MCF 10A (cell line): ENCODE measurements around the gene GPSM3. TPM values are rescaled to one million over a fixed set of nuclear protein-coding genes. Genes with fewer than 3 reads are reported as not detected.

Experiments used
- BruUV-seq: library from RNA; stranded (reverse); fragments of 400-500 nt; replicated peaks from 2 replicates; lab custom pipeline; 2021; lab: Mats Ljungman, UMichigan
- CTCF ChIA-PET: fragments of 300-600 bp; sonication (Branson Sonifier 250); formaldehyde crosslinking; extraction: SDS; loops from one replicate; lab custom pipeline; 2021; ENCODE audit warnings: antibody characterized with exemption, inconsistent platforms; lab: Yijun Ruan, JAX
- POLR2A ChIA-PET: fragments of 300-600, 350-650 bp; sonication (Branson Sonifier 250); formaldehyde crosslinking; extraction: SDS; loops from one replicate; lab custom pipeline; 2020; ENCODE audit warnings: antibody characterized with exemption, inconsistent platforms; lab: Yijun Ruan, JAX
- DNase-seq: peaks from one replicate; pipeline ENCODE4 v3.0.0-alpha.2; 2018; ENCODE audit not compliant: unreplicated experiment
- H3K27ac Mint-ChIP-seq: one replicate; pipeline ENCODE4 v1.8.0; 2022; ENCODE audit warnings: mild to moderate bottlenecking, low read depth, mixed read lengths; ENCODE audit not compliant: unreplicated experiment
- H3K27me3 Mint-ChIP-seq: one replicate; pipeline ENCODE4 v1.8.0; 2022; ENCODE audit warnings: mixed read lengths; ENCODE audit not compliant: insufficient read depth, unreplicated experiment
- H3K36me3 Mint-ChIP-seq: one replicate; pipeline ENCODE4 v1.8.0; 2022; ENCODE audit warnings: mild to moderate bottlenecking, moderate library complexity, mixed read lengths; ENCODE audit not compliant: insufficient read depth, unreplicated experiment
- H3K4me1 Mint-ChIP-seq: one replicate; pipeline ENCODE4 v1.8.0; 2022; ENCODE audit warnings: mixed read lengths; ENCODE audit not compliant: insufficient read depth, unreplicated experiment
- H3K4me3 Mint-ChIP-seq: one replicate; pipeline ENCODE4 v1.8.0; 2022; ENCODE audit warnings: mild to moderate bottlenecking, moderate library complexity, mixed read lengths; ENCODE audit not compliant: unreplicated experiment
- H3K9me3 Mint-ChIP-seq: one replicate; pipeline ENCODE4 v1.8.0; 2022; ENCODE audit warnings: mixed read lengths; ENCODE audit not compliant: unreplicated experiment
- CTCF ChIP-seq: fragments of 200-600 bp; IDR thresholded peaks from one replicate; pipeline ENCODE4 v1.8.0; 2022; ENCODE audit warnings: antibody characterized with exemption, mild to moderate bottlenecking; ENCODE audit not compliant: unreplicated experiment
- intact Hi-C: fragments of 100-400 bp; cut with micrococcal nuclease; formaldehyde crosslinking; loops from 2 replicates; pipeline ENCODE4 v1.14.1; 2022
- total RNA-seq: library from RNA; stranded (reverse); gene quantifications from 2 replicates; pipeline ENCODE4 v1.2.3, GENCODE V29; 2022

Gene GPSM3
- total RNA-seq, 1 experiment from 2014 or later = 0.84 TPM

- Mint-ChIP-seq H3K27ac (no peak overlapping the region), H3K9me3 (no peaks in the 10 kb centered on the region), H3K4me1 (peaks cover 13% of the 10 kb centered on the region), H3K4me3 (no peak overlapping the region), H3K27me3 (no peaks in the 10 kb centered on the region), H3K36me3 (peaks cover 21% of the 10 kb centered on the region)
- DNase-seq = no peak
- intact Hi-C loops = no loop called here
- CTCF ChIA-PET = interaction anchor here (1.0 kb wide), 1 partner anchor 14 kb away, joined by 3 read pairs; no protein-coding TSS in a partner anchor
- BruUV-seq = no TSS peak
- POLR2A ChIA-PET = interaction anchor here (1.3 kb wide), 1 partner anchor 14 kb away, joined by 3 read pairs; no protein-coding TSS in a partner anchor
- TF ChIP-seq CTCF = no peak
Measured at GRCh38 chr6:32168807-32169591, 23.4 kb downstream of the GPSM3 start.

DNA sequence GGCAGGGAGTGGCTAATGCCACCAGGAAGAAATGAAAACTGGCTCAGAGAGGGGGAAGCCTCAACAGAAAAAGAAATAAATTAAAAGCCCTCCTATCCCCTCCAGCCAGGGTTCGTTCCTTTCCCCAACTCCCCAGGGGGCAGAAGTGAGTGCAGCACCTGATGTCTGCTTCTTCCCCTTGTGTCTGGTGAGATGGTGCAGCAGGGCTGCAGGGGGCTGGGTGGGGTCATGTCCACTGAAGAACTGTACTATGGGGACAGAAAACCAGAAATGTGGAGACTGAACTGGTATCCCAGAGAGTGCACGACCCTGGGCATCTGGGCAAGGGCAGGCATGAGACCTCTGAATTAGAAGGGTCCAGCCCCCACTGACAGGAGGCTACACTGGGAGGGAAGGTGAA lies 24.1 kb downstream of the GPSM3 start:
- Mint-ChIP-seq H3K9me3 (no peaks in the 10 kb centered on the region), H3K4me1 (peaks cover 7% of the 10 kb centered on the region), H3K27ac (no peak overlapping the region), H3K27me3 (no peaks in the 10 kb centered on the region), H3K36me3 (peaks cover 21% of the 10 kb centered on the region), H3K4me3 (no peak overlapping the region)
- ChIA-PET POLR2A (interaction anchor here (1.2 to 1.3 kb wide), 2 partner anchors 11 to 14 kb away, joined by 3 read pairs; no protein-coding TSS in a partner anchor), CTCF (no interaction called here)
- no peak for DNase-seq
- intact Hi-C loops = no loop called here
- BruUV-seq = TSS peak; percentile 61
- no peak for TF ChIP-seq CTCF

GRCh38 chr6:32167761-32168262 lies 24.6 kb downstream of the GPSM3 start:
- intact Hi-C loops = no loop called here
- H3K27me3 Mint-ChIP-seq = no peaks in the 10 kb centered on the region
- H3K4me3 Mint-ChIP-seq = no peak overlapping the region
- BruUV-seq = no TSS peak
- no peak for TF ChIP-seq CTCF
- peaks cover 1% of the 10 kb centered on the region for H3K4me1 Mint-ChIP-seq
- H3K36me3 Mint-ChIP-seq = peaks cover 21% of the 10 kb centered on the region
- CTCF ChIA-PET = no interaction called here
- no peaks in the 10 kb centered on the region for H3K9me3 Mint-ChIP-seq
- H3K27ac Mint-ChIP-seq = no peak overlapping the region
- no peak for DNase-seq
- POLR2A ChIA-PET = interaction anchor here (1.0 to 1.2 kb wide), 2 partner anchors 9 to 11 kb away, joined by 3 to 4 read pairs; no protein-coding TSS in a partner anchor

DNA sequence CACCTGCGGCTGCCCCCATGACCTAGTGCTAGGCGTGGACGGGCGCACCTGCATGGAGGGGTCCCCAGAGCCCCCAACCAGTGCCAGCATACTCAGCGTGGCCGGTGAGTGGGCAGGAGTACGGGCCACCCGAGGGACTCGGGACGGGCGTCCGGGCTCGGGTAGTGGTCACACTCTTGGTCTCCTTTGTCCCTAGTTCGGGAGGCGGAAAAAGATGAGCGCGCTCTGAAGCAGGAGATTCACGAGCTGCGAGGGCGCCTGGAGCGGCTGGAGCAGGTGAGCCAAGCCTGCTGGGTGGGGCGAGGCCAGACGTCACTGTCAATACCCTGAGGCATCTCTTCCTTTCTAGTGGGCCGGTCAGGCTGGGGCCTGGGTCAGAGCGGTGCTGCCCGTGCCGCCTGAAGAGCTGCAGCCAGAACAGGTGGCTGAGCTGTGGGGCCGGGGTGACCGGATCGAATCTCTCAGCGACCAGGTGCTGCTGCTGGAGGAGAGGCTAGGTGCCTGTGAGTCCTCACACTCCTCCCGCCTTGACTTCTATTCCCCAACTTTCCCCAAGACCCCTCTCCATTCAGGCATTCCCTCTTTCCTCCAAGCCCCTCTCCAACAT lies 25.2 kb downstream of the GPSM3 start:
- Mint-ChIP-seq H3K4me1 (no peaks in the 10 kb centered on the region), H3K36me3 (peaks cover 21% of the 10 kb centered on the region), H3K4me3 (no peak overlapping the region), H3K27me3 (no peaks in the 10 kb centered on the region), H3K9me3 (no peaks in the 10 kb centered on the region), H3K27ac (peak overlapping the region; percentile 16)
- intact Hi-C loops = no loop called here
- TF ChIP-seq CTCF = no peak
- ChIA-PET CTCF (interaction anchor here (0.6 kb wide), 1 partner anchor 94 kb away, joined by 4 read pairs; no protein-coding TSS in a partner anchor), POLR2A (interaction anchor here (1.0 to 1.2 kb wide), 2 partner anchors 10 to 12 kb away, joined by 3 to 4 read pairs; no protein-coding TSS in a partner anchor)
- no TSS peak for BruUV-seq
- DNase-seq = no peak
